WTC11 (cell line): ENCODE measurements around the gene MACO1.

ENCODE experiments used
- CREB1 ChIP-seq: sonication (generic); formaldehyde crosslinking; IDR thresholded peaks from 2 replicates; pipeline ENCODE4 v1.8.0; 2023; ENCODE audit warnings: mild to moderate bottlenecking, missing genetic modification reagents
- CTCF ChIP-seq: fragments of 200-600 bp; IDR thresholded peaks from 2 replicates; pipeline ENCODE4 v1.8.0; 2022; ENCODE audit warnings: antibody characterized with exemption
- E2F1 ChIP-seq: sonication (generic); formaldehyde crosslinking; IDR thresholded peaks from 2 replicates; pipeline ENCODE4 v1.8.0; 2022; ENCODE audit warnings: mild to moderate bottlenecking, missing genetic modification reagents
- ESRRA ChIP-seq: sonication (generic); formaldehyde crosslinking; IDR thresholded peaks from 2 replicates; pipeline ENCODE4 v1.8.1; 2022; ENCODE audit warnings: mild to moderate bottlenecking, missing genetic modification reagents, borderline replicate concordance
- FOXK1 ChIP-seq: sonication (generic); formaldehyde crosslinking; IDR thresholded peaks from 2 replicates; pipeline ENCODE4 v1.8.0; 2022; ENCODE audit warnings: mild to moderate bottlenecking, moderate library complexity, missing genetic modification reagents
- MYBL2 ChIP-seq: sonication (generic); formaldehyde crosslinking; IDR thresholded peaks from 2 replicates; pipeline ENCODE4 v1.8.1; 2023; ENCODE audit warnings: mild to moderate bottlenecking, moderate library complexity, missing genetic modification reagents
- NFYB ChIP-seq: sonication (generic); formaldehyde crosslinking; conservative IDR thresholded peaks from 2 replicates; pipeline ENCODE4 v1.8.0; 2022; ENCODE audit warnings: low read depth, missing genetic modification reagents
- RORB ChIP-seq: fragments of 250-450 bp; sonication (Bioruptor Pico); IDR thresholded peaks from 2 replicates; pipeline ENCODE4 v1.9.0; 2021; ENCODE audit warnings: mild to moderate bottlenecking
- TEAD4 ChIP-seq: sonication (generic); formaldehyde crosslinking; IDR thresholded peaks from 2 replicates; pipeline ENCODE4 v1.8.0; 2022; ENCODE audit warnings: mild to moderate bottlenecking, missing genetic modification reagents
- USF1 ChIP-seq: sonication (generic); formaldehyde crosslinking; IDR thresholded peaks from 2 replicates; pipeline ENCODE4 v1.8.0; 2022; ENCODE audit warnings: mild to moderate bottlenecking, missing genetic modification reagents
- ZNF232 ChIP-seq: sonication (generic); formaldehyde crosslinking; IDR thresholded peaks from 2 replicates; pipeline ENCODE4 v1.8.0; 2022; ENCODE audit warnings: mild to moderate bottlenecking, missing genetic modification reagents
- ZNF317 ChIP-seq: sonication (generic); formaldehyde crosslinking; IDR thresholded peaks from 2 replicates; pipeline ENCODE4 v1.8.1; 2023; ENCODE audit warnings: low read depth, mild to moderate bottlenecking, moderate library complexity, missing genetic modification reagents, borderline replicate concordance

- TF ChIP-seq CTCF (no peak), CREB1 (CRISPR knock-in tag) (no peak), MYBL2 (CRISPR knock-in tag) (no peak), RORB (no peak), TEAD4 (CRISPR knock-in tag) (no peak), ZNF232 (CRISPR knock-in tag) (no peak), ZNF317 (CRISPR knock-in tag) (no peak), FOXK1 (CRISPR knock-in tag) (no peak), USF1 (CRISPR knock-in tag) (no peak), ESRRA (CRISPR knock-in tag) (no peak), E2F1 (CRISPR knock-in tag) (no peak), NFYB (CRISPR knock-in tag) (no peak)
Observed at GRCh38 chr1:25549273-25550154, 118.8 kb downstream of the MACO1 start.
